ENCODE measurements around the gene BMAL1. TPM values are rescaled to one million over a fixed set of nuclear protein-coding genes. Genes with fewer than 3 reads are reported as not detected.

Gene BMAL1
- polyA plus RNA-seq, 3 donors, result 10.2 to 43.4 (median 11.5) TPM

DNA sequence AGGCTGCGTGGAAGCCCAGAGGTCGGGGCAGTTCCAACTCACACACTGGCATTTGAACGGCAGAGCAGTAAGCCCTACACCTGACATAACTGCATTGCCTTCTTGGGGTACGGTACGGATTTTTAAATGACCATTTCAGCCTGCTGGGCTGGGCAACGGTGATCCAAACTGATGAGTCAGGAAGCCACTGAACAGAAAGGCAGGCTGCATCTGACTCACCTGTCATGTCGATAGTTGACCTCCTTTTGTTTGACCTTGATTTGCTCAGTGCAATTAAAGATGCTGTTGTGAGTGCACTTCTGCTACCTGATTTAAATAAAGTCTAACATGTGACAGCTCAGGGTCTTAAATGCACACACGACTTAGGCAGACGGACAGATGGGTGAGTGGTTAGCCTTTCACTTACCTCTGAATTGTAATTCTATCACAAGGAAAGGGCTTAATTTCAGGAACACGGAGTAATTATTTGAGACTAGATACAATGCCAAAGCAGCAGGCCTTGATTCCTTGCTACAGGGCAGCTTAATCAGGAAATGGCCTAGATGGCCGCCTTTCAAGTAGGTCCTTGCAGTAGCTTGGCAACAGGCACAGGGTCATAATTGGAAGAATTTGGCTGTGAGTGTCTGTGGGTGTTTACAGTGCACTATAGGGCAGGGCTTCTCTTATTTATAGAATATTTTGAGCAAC lies 52.2 kb downstream of the BMAL1 start:
- Histone ChIP-seq H2AFZ (ENCODE audit: insufficient read depth, low read depth, low read length, poor library complexity, severe bottlenecking) (no peak overlapping the region), H3K9ac (ENCODE audit: insufficient read depth, low read length, poor library complexity, severe bottlenecking) (no peak overlapping the region), H3K4me1 (ENCODE audit: control insufficient read depth in 1 of 2, insufficient read depth in 2 of 2, low read length in 2 of 2) (peaks cover 12 to 20% of the 10 kb centered on the region in 2 donors), H3K27ac (ENCODE audit: low read depth in 1 of 2, low read length in 2 of 2) (no peak overlapping the region), H4K20me1 (ENCODE audit: insufficient read depth, low read length) (peaks cover 94% of the 10 kb centered on the region), H3K9me3 (replicated peaks in 1 of 2; ENCODE audit: control insufficient read depth in 1 of 2, insufficient read depth in 1 of 2, low read length in 2 of 2) (no peaks in the 10 kb centered on the region), H3K36me3 (replicated peaks in 1 of 2; ENCODE audit: control insufficient read depth in 1 of 2, insufficient read depth in 2 of 2, low read length in 2 of 2) (peaks cover 8 to 33% of the 10 kb centered on the region in 2 donors), H3K27me3 (ENCODE audit: control insufficient read depth in 2 of 2, insufficient read depth in 2 of 2, low read length in 2 of 2) (no peaks in the 10 kb centered on the region), H3K4me2 (replicated peaks; ENCODE audit: extremely low read depth, low read length, poor library complexity, severe bottlenecking) (no peak overlapping the region), H3K79me2 (ENCODE audit: insufficient read depth, low read length) (peaks cover 12% of the 10 kb centered on the region), H3K4me3 (replicated peaks in 1 of 3; ENCODE audit: low read depth in 2 of 3, low read length in 3 of 3) (no peak overlapping the region)
- Mint-ChIP-seq H3K9me3 (peaks cover 0 to 2% (median 0%) of the 10 kb centered on the region in 7 donors), H3K4me3 (no peak overlapping the region), H3K27me3 (ENCODE audit: low read depth in 3 of 3) (peaks cover 0 to 1% (median 1%) of the 10 kb centered on the region in 3 donors), H3K4me1 (peaks cover 29% of the 10 kb centered on the region), H3K36me3 (peaks cover 42 to 53% of the 10 kb centered on the region in 2 donors), H3K27ac (no peak overlapping the region)
- 92% methylated on average over 8 of the region's 11 CpGs for WGBS (ENCODE audit: insufficient coverage)
- intact Hi-C loops (cut with micrococcal nuclease), result loop anchor here in 1 of 2 donors (10.0 kb wide), 2 partner anchors 115 to 145 kb away; no protein-coding TSS in a partner anchor
- TF ChIP-seq, protein P1, sequence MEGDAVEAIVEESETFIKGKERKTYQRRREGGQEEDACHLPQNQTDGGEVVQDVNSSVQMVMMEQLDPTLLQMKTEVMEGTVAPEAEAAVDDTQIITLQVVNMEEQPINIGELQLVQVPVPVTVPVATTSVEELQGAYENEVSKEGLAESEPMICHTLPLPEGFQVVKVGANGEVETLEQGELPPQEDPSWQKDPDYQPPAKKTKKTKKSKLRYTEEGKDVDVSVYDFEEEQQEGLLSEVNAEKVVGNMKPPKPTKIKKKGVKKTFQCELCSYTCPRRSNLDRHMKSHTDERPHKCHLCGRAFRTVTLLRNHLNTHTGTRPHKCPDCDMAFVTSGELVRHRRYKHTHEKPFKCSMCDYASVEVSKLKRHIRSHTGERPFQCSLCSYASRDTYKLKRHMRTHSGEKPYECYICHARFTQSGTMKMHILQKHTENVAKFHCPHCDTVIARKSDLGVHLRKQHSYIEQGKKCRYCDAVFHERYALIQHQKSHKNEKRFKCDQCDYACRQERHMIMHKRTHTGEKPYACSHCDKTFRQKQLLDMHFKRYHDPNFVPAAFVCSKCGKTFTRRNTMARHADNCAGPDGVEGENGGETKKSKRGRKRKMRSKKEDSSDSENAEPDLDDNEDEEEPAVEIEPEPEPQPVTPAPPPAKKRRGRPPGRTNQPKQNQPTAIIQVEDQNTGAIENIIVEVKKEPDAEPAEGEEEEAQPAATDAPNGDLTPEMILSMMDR (IDR thresholded peaks at IDR 0.05), result no peak
- no peak for DNase-seq

DNA sequence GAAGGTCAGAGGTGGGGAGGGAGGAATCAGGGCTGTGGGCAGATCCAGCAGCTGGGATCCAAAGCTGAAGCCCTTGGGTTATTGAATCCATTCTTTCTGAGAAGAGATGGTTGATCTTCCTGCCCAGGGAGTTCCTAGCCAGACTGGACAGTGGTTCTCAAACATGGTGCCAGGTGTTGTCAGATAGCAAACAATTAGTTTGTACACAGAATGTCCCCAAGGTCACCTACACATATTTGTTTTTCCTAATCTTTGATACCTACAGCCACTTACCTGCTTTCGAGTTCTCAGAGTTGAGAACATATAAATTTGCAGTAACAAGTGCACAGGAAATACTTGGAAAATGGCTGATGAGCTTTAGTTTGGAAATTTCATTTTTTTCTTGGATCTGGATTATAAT lies 54.5 kb downstream of the BMAL1 start:
- Histone ChIP-seq H3K36me3 (replicated peaks in 1 of 2; ENCODE audit: control insufficient read depth in 1 of 2, insufficient read depth in 2 of 2, low read length in 2 of 2) (peaks cover 6 to 29% of the 10 kb centered on the region in 2 donors), H3K4me1 (ENCODE audit: control insufficient read depth in 1 of 2, insufficient read depth in 2 of 2, low read length in 2 of 2) (peaks cover 12 to 20% of the 10 kb centered on the region in 2 donors), H2AFZ (ENCODE audit: insufficient read depth, low read depth, low read length, poor library complexity, severe bottlenecking) (no peak overlapping the region), H3K9ac (ENCODE audit: insufficient read depth, low read length, poor library complexity, severe bottlenecking) (no peak overlapping the region), H4K20me1 (ENCODE audit: insufficient read depth, low read length) (peaks cover 99% of the 10 kb centered on the region), H3K4me3 (replicated peaks in 1 of 3; ENCODE audit: low read depth in 2 of 3, low read length in 3 of 3) (no peak overlapping the region), H3K4me2 (replicated peaks; ENCODE audit: extremely low read depth, low read length, poor library complexity, severe bottlenecking) (no peak overlapping the region), H3K27me3 (ENCODE audit: control insufficient read depth in 2 of 2, insufficient read depth in 2 of 2, low read length in 2 of 2) (no peaks in the 10 kb centered on the region), H3K9me3 (replicated peaks in 1 of 2; ENCODE audit: control insufficient read depth in 1 of 2, insufficient read depth in 1 of 2, low read length in 2 of 2) (no peaks in the 10 kb centered on the region), H3K27ac (ENCODE audit: low read depth in 1 of 2, low read length in 2 of 2) (no peak overlapping the region), H3K79me2 (ENCODE audit: insufficient read depth, low read length) (peaks cover 18% of the 10 kb centered on the region)
- Mint-ChIP-seq H3K27me3 (ENCODE audit: low read depth in 3 of 3) (peaks cover 0 to 1% (median 0%) of the 10 kb centered on the region in 3 donors), H3K4me1 (peaks cover 35% of the 10 kb centered on the region), H3K27ac (peak overlapping the region in 1 of 7 donors; percentile 48), H3K4me3 (no peak overlapping the region), H3K9me3 (no peaks in the 10 kb centered on the region), H3K36me3 (peaks cover 35 to 47% of the 10 kb centered on the region in 2 donors)
- TF ChIP-seq, protein P1 (IDR thresholded peaks at IDR 0.05), result no peak
- DNase-seq, result no peak
- intact Hi-C loops (cut with micrococcal nuclease), result loop anchor here in 1 of 2 donors (10.0 kb wide), 2 partner anchors 117 to 147 kb away; no protein-coding TSS in a partner anchor
- WGBS (ENCODE audit: insufficient coverage), result no CpG with 5 or more reads among the region's 1 CpG

Measured in CD14-positive monocyte (primary cell).